NCI-H2196 (cell line): ENCODE results near the gene TRAF3IP1.
"Not testable (repeated sequence)": the region's sequence is repeated elsewhere in the genome, so short reads cannot be mapped to it uniquely, and the experiment has no call there.

ENCODE experiments used
- DNase-seq: peaks from one replicate; lab custom pipeline; 2025; ENCODE audit not compliant: unreplicated experiment; lab: John Stamatoyannopoulos, UW

TRAF3IP1 gene

DNA sequence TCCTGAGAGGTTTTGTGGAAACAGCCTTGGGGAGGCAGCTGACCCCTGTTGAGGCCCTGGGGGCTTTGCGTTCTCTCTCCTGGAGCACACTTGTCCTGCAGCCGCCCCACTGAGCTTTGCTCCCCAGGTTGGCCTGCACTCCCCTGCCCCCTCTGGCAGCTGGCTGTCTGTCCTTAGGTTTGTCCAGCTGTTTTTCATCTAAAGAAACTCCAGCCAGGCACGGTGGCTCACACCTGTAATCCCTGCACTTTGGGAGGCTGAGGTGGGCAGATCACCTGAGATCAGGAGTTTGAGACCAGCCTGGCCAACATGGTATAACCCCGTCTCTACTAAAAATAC, 84.9 kb downstream of the TRAF3IP1 start:
- DNase-seq: not testable (repeated sequence)

DNA sequence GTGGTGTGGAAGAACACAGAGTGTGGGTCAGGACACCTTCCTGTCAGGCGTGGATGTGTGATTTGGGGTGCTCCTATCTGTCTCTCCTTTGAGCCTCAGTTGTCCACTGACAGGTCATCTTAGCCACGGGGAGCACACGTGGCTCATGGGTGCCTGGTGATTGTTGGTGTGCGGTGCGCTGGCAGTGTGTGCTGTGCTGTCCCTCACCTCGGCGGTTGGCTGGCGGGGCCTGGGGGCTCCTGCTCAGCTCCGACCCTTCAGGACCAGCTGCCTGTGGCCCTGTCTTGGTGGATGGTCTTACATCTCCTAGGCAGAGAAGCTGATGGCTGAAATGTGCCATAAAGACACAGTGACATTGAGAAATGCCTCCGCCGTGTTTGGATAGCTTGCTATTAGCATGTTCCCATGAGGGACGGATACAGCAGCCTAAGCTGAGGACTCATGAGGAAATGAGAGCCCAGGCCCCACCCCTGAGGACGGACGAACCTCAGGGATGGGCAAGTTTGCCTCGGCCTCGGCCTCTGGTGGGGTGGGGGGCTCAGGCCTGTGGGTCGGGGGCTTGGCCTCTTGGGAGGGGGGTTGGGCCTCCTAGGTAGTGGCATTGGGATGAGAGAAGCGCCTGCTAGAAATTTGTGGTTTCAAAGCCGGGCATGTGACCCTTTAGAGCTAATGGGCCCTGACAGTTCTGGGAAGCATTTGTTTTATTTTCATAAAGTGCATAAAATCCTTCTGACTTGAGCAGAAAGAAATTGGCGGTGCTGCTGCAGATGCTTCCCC, 86.1 kb downstream of the TRAF3IP1 start:
- no peak for DNase-seq

GRCh38 chr2:238406998-238407285, 86.6 kb downstream of the TRAF3IP1 start:
- no peak for DNase-seq

DNA sequence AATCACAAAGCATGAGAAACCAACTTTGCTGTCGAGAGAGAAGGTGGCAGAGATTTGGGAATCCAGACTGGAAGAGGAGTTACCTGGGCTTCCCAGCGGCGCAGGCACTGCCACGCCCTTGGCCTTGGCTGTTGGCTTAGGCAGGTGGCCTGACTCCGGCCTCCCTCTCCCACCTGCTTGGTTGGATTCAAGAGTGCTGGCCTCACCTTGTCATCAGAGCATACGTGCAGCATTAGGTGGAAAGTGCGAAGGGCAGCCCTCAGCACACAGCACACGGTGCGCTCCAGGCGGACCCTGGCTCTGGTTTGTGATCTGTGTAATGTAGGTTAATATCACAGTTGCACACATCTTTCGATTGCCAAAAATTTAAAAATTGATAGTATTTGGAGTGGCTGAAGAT, 87.2 kb downstream of the TRAF3IP1 start:
- DNase-seq: no peak

GRCh38 chr2:238408615-238409340, 88.5 kb downstream of the TRAF3IP1 start:
- no peak for DNase-seq

- no peak for DNase-seq
Observed at GRCh38 chr2:238409341-238410199, 89.3 kb downstream of the TRAF3IP1 start.

- DNase-seq: no peak
Observed at GRCh38 chr2:238412067-238412767, 91.9 kb downstream of the TRAF3IP1 start.

DNA sequence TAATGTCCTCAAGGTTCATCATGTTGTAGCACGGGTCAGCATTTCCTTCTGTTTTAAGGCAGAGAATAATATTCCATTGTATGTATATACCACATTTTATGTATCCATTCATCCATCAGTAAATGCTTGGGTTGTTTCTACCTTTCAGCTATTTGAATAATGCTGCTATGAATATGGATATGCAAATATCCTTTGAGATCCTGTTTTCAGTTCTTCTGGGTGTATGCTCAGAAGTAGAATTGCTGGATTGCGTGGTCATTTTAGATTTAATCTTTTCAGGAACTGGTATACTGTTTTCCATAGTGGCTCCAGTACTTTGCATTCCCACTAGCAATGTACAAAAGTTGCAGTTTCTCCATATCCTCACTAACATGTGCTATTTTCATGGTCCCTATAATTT, 93.0 kb downstream of the TRAF3IP1 start:
- no peak for DNase-seq

- DNase-seq: no peak
Observed at GRCh38 chr2:238415036-238415764, 94.9 kb downstream of the TRAF3IP1 start.

DNA sequence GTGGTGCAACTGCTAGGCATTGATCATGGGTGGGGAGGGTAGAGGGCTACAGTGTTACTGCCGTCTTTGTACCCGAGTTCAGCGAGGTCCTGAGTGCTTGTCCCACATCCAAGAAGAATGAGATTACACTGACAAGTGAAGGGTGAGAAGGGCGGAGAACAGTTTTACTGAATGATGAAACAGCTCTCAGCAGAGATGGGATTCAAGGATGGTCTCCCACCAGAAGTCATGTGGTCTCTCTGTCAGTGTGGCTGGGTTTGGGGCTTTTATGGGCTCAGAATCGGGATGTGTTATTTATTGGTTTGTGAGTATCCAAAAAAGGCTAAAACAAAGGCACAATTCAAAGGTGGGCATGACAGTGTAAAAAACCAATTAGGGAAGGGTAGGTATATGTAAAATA, 95.6 kb downstream of the TRAF3IP1 start:
- DNase-seq: no peak

DNA sequence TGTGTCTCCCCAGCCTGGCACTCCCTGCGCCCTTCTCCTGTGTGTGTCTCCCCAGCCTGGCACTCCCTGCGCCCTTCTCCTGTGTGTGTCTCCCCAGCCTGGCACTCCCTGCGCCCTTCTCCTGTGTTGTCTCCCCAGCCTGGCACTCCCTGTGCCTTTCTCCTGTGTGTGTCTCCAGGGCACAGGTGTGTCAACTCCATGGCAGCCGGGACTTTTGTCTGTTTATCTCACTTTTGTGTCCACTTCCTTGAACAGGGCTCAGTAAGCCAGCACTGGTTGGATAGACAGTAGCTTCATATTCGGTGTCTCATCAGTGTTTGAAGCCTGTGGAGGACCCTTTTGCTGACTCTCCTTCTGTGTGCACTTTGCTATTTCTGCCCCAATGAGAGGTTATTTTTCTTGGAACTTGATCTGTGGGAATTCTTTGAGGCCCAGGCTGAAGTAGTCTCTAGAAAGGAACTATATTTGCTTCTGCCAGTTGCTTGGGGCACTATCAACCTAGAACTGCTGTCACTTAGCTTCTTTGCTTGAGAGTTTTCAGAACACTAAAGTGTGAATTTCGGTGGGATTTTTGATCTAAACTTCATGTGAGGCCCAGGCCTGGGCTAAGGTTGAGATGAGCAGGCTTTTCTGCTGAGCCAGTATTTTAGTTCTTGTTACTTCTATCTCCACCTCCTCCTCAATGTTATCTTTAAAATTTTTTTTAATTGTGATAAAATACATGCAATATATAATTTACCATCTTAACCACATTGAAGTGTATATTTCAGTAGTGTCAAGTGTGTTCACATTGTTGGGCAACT, 98.1 kb downstream of the TRAF3IP1 start:
- DNase-seq: no peak

DNA sequence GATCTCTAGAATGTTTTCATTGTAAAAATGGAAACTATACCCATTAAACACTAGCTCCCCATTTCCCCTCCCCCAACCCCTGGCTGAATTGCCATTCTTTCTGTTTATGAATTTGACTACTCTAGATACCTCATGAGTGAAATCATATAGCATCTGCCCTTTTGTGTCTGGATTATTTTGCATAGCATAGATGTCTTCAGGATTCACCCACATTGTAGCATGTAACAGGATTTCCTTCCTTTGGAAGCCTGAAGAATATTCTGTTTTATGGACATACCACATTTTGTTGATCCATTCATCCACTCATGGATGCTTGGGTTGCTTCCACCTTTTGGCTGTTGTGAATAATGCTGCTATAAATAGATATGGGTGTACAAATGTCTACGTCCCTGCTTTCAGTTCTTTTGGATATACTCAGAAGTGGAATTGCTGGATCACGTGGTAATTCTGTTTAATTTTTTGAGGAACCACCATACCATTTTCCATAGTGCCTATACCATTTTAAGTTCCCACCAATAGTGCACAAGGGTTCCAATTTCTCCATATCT, 98.8 kb downstream of the TRAF3IP1 start:
- no peak for DNase-seq

DNA sequence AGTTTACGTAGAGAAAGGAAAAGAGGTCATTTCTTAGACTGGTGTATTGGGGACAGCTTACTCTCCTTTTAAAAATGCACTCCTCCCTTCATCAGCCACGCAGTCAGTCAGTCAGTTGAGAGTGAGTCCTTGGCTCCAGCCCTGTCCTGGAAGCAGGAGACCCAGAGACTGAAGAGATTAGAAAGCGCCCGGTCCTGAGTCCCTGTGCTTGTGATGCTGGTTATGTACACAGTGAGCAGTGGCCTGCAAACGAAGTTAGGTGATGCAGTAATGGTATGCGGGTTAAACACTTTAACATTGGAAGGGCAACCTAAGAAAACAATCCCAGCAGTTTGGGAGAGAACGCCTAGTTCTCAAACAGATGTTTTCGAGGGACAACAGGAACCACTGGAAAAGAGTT, 100.1 kb downstream of the TRAF3IP1 start:
- no peak for DNase-seq

DNA sequence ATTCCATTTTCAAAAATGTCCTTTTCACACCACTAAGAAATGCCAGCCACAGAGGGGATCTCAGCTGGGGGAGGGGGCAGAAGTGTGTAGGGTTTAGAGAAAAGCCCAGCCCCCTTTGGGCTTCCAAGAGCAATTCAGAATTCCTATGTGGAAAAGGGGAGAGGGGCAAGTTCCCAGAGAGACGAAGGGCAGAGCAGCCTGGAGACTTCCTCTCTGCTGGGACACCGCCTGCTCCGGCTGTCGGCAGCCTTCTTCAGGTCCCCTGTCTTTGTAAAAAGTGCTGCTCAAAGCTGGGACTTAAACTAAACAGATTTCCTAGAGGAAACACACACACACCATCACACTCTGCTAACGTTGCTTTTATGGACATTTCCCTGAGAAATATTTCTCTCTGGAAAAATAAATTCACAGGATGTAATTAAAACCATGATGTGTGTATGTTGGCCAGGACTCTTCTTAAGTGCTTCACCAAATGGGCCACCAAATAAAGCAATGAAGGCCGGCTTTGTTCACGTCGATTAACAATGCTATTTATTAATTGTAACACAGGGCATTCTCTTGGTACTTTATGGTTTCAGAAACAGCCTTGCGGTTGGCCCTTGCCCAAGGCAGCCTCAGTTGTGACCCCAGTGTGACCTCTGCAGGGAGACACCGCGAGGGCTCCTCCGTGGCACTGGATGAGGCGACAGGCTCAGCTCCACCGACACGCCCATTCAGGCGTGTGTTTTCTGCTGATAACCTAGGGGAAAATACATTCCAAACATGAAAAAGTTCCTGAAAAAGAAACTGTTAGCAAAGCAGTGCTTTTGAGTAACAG, 100.8 kb downstream of the TRAF3IP1 start:
- no peak for DNase-seq

DNA sequence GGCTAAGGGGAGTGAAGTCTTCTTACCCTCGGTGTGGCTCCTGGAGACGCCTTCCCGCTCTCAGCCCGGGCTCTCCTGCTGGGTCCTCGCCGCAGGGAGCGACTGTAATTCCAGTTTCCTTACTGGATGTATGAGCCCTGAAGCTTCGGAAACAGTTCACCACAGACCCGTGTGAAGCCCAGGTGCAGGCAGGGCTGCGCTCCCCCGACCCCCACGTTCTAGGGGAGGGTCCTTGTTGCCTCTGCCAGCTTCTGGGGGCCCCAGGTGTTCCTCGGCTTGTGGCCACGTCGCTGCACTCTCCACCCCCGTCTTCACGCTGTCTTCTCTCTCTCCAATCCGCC, 101.3 kb downstream of the TRAF3IP1 start:
- no peak for DNase-seq

DNA sequence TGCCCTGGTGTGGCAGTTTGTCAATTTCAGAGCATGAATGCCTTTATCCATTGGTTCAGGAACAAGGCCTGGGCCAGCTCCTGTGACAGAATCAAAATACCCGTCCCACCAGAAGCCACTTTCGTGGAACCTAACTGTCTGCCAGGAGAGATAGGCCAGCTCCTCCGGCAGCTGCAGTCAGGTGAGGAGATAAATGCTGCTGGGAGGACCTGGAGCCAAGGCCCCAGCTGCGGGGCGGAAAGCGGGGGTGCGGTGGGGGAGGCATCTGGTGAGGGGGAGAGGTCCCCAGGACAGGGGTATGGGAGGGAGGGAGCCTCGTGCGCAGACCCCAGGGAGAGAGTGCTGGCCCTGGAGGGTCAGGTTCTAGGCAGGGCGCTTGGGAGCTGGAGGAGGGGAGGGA, 102.0 kb downstream of the TRAF3IP1 start:
- DNase-seq: no peak

DNA sequence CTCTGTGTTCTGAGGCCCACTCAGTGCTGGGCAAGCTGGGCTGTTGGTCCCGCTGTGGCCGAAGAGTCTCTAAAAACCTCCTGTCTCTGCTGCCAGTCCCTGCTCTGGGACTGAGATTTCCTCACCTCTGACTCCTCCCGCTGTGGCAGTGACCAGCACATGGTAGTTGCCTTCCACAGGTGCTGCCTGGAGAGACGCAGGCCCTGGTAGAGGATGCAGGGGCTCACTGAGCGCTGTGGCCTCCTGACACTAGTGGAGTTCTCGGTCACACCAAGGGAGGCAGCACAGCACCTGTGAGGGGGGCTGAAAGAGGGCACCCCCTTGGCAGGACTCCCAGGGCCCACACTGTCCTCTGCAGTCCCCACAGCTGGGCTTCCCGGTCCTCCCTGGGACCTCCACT, 102.6 kb downstream of the TRAF3IP1 start:
- DNase-seq: no peak

DNA sequence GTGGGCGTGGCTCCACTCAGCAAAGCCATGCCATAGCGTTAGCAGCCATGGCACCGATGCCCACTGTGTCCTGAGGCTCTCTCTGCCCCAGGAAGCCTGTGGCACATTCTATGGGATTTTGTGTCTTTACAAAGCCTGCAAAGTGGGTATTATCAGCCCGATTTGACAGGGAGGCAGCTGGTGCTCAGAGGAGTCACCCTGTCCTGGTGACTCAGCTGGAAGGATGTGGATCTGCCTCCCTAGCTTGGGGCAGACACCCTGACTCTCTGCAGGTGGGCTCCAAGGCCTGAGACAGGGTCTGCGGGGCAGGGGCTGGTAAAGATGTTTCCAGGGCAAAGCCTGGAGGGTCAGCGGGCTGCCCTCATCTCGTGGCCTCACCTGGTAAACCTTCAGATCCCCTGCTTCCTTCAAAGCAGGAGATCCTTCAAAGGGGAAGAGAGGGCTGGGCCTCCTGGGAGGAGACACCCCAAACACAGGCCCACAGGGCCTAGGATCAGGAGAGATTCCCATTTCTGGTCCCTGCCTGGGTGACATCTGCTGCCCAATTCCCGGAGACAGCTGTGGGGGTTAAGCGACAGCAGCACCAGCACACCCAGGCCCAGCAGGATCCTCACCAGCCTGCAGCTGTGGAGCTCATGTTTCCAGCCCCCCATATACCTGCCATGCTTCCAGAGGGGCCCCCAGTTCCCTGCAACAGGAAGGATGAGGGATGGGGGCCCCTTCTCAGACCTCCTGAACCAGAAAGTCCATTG, 103.4 kb downstream of the TRAF3IP1 start:
- DNase-seq: no peak
